H1 (cell line): ENCODE data around the gene NELFB. TPM values are rescaled to one million over a fixed set of nuclear protein-coding genes. Genes with fewer than 3 reads are reported as not detected.
A peak's percentile ranks its signal among the peaks of the same experiment; 100 is the strongest.

ENCODE experiments used
- CTCF ChIA-PET: fragments of 300-600 bp; sonication (Branson Sonifier 250); formaldehyde crosslinking; loops from one replicate; lab custom pipeline; 2021; ENCODE audit not compliant: partially characterized antibody; lab: Charles Lee
- POLR2A ChIA-PET: fragments of 300-600 bp; sonication (Branson Sonifier 250); formaldehyde crosslinking; loops from one replicate; lab custom pipeline; 2021; ENCODE audit warnings: inconsistent platforms; ENCODE audit not compliant: partially characterized antibody; lab: Charles Lee
- DNase-seq, 2 experiments: peaks; one replicate each; pipeline versions ENCODE4 v3.0.0 to v3.0.0-alpha.2; 2010 to 2022; ENCODE audit warnings: low spot score in 2 of 2, low read depth in 1 of 2, mixed read lengths in 1 of 2
- FAIRE-seq: peaks from 2 replicates; lab custom pipeline; 2011; peaks lifted over from hg19 to GRCh38; lab: Jason Lieb, UNC
- H2AFZ ChIP-seq: 2 replicates; pipeline ENCODE4 v1.8.1; 2012; ENCODE audit warnings: low read length, inconsistent platforms
- H2AK5ac ChIP-seq: 2 replicates; pipeline ENCODE4 v1.6.1; 2013; ENCODE audit warnings: low read depth, low read length
- H2BK120ac ChIP-seq: replicated peaks from 2 replicates; pipeline ENCODE3; 2013; ENCODE audit warnings: low read depth, low read length, inconsistent platforms
- H2BK12ac ChIP-seq: 2 replicates; pipeline ENCODE4 v1.6.1; 2013; ENCODE audit warnings: low read depth, low read length
- H2BK15ac ChIP-seq: 2 replicates; pipeline ENCODE4 v1.6.1; 2013; ENCODE audit warnings: low read length
- H2BK20ac ChIP-seq: 2 replicates; pipeline ENCODE4 v1.6.1; 2013; ENCODE audit warnings: low read length
- H2BK5ac ChIP-seq: 2 replicates; pipeline ENCODE4 v1.6.1; 2013; ENCODE audit warnings: low read depth, low read length
- H3K14ac ChIP-seq: 2 replicates; pipeline ENCODE4 v1.6.1; 2013; ENCODE audit warnings: inconsistent platforms; ENCODE audit not compliant: insufficient read length
- H3K18ac ChIP-seq: 2 replicates; pipeline ENCODE4 v1.6.1; 2013; ENCODE audit warnings: low read length; ENCODE audit errors: extremely low read depth
- H3K23ac ChIP-seq: 2 replicates; pipeline ENCODE4 v1.6.1; 2013; ENCODE audit warnings: inconsistent platforms; ENCODE audit not compliant: insufficient read length
- H3K23me2 ChIP-seq: 2 replicates; pipeline ENCODE4 v1.6.1; 2013; ENCODE audit warnings: low read depth, low read length
- H3K27ac ChIP-seq: 2 replicates; pipeline ENCODE4 v1.6.1; 2011; ENCODE audit warnings: low read depth, low read length, inconsistent platforms
- H3K27me3 ChIP-seq, 4 experiments: replicated peaks in 1 of 4; 1 replicate in 1 of 4; 2 replicates in 3 of 4; pipeline versions ENCODE4 v1.6.1 to v1.8.1; 2011 to 2013; ENCODE audit warnings: low read length in 3 of 4, mild to moderate bottlenecking in 3 of 4, inconsistent platforms in 2 of 4, mixed read lengths in 2 of 4, moderate library complexity in 1 of 4; ENCODE audit not compliant: control insufficient read depth in 3 of 4, insufficient read depth in 3 of 4; ENCODE audit errors: extremely low read depth in 1 of 4
- H3K36me3 ChIP-seq, 4 experiments: 2 replicates each; pipeline versions ENCODE4 v1.6.1 to v1.8.1; 2011 to 2013; ENCODE audit warnings: mild to moderate bottlenecking in 4 of 4, low read length in 3 of 4, moderate library complexity in 2 of 4, control low read depth in 1 of 4, inconsistent platforms in 1 of 4; ENCODE audit not compliant: insufficient read depth in 4 of 4, control insufficient read depth in 2 of 4
- H3K4ac ChIP-seq: replicated peaks from 2 replicates; pipeline ENCODE3; 2013; ENCODE audit warnings: low read length, low read depth, mixed read lengths, inconsistent platforms; ENCODE audit not compliant: insufficient read length
- H3K4me1 ChIP-seq, 4 experiments: replicated peaks in 1 of 4; 1 replicate in 1 of 4; 2 replicates in 3 of 4; pipeline versions ENCODE4 v1.6.1 to v1.8.1; 2011 to 2013; ENCODE audit warnings: low read length in 3 of 4, inconsistent platforms in 2 of 4, mixed read lengths in 1 of 4; ENCODE audit not compliant: insufficient read depth in 4 of 4, control insufficient read depth in 3 of 4
- H3K4me2 ChIP-seq, 2 experiments: 2 replicates each; pipeline versions ENCODE4 v1.6.1 to v1.8.1; 2011 to 2013; ENCODE audit warnings: low read depth in 2 of 2, low read length in 2 of 2, control low read depth in 1 of 2, inconsistent platforms in 1 of 2, mild to moderate bottlenecking in 1 of 2; ENCODE audit not compliant: insufficient read depth in 1 of 2
- H3K4me3 ChIP-seq, 4 experiments: fragments of 200-600, 300-600 bp in 1 of 4; sonication (generic), shearing (Covaris generic), sonication (Bioruptor Twin) in 1 of 4; 2 replicates each; pipeline versions ENCODE4 v1.5.1 to v1.8.1; 2011 to 2016; ENCODE audit warnings: low read length in 4 of 4, low read depth in 3 of 4, control low read depth in 2 of 4, inconsistent platforms in 2 of 4, mild to moderate bottlenecking in 2 of 4, mixed read lengths in 1 of 4, moderate library complexity in 1 of 4; ENCODE audit not compliant: insufficient read depth in 2 of 4; ENCODE audit errors: extremely low read depth in 1 of 4
- H3K56ac ChIP-seq: replicated peaks from 2 replicates; pipeline ENCODE3; 2013; ENCODE audit warnings: low read depth, mild to moderate bottlenecking, mixed read lengths, low read length, inconsistent platforms; ENCODE audit not compliant: insufficient read length
- H3K79me1 ChIP-seq: 2 replicates; pipeline ENCODE4 v1.6.1; 2013; ENCODE audit warnings: low read depth, low read length, control low read depth
- H3K79me2 ChIP-seq, 2 experiments: 2 replicates each; pipeline versions ENCODE4 v1.6.1 to v1.8.1; 2012 to 2013; ENCODE audit warnings: low read length in 2 of 2, mild to moderate bottlenecking in 2 of 2, inconsistent platforms in 1 of 2; ENCODE audit not compliant: insufficient read depth in 2 of 2, control insufficient read depth in 1 of 2
- H3K9ac ChIP-seq, 4 experiments: replicated peaks in 1 of 4; 1 replicate in 1 of 4; 2 replicates in 3 of 4; pipeline versions ENCODE4 v1.6.1 to v1.8.1; 2011 to 2013; ENCODE audit warnings: low read depth in 3 of 4, low read length in 3 of 4, control low read depth in 2 of 4, mild to moderate bottlenecking in 2 of 4, moderate library complexity in 2 of 4, inconsistent platforms in 1 of 4; ENCODE audit errors: extremely low read depth in 1 of 4
- H3K9me3 ChIP-seq, 2 experiments: 2 replicates each; pipeline versions ENCODE4 v1.6.1 to v1.8.1; 2012 to 2013; ENCODE audit warnings: mild to moderate bottlenecking in 2 of 2, moderate library complexity in 2 of 2, control low read depth in 1 of 2, inconsistent platforms in 1 of 2, low read depth in 1 of 2, low read length in 1 of 2, mixed read lengths in 1 of 2; ENCODE audit not compliant: insufficient read depth in 2 of 2
- H4K20me1 ChIP-seq, 2 experiments: replicated peaks in 1 of 2; 2 replicates each; pipeline versions ENCODE3 to v1.8.1; 2011 to 2013; ENCODE audit warnings: inconsistent platforms in 2 of 2, low read length in 2 of 2, mild to moderate bottlenecking in 1 of 2; ENCODE audit not compliant: insufficient read depth in 2 of 2, control insufficient read depth in 1 of 2
- H4K5ac ChIP-seq: 2 replicates; pipeline ENCODE4 v1.6.1; 2013; ENCODE audit warnings: low read length, low read depth, mixed read lengths, inconsistent platforms; ENCODE audit not compliant: insufficient read length
- H4K8ac ChIP-seq: 2 replicates; pipeline ENCODE4 v1.8.0; 2013; ENCODE audit warnings: mild to moderate bottlenecking, moderate library complexity, low read length, inconsistent platforms; ENCODE audit not compliant: insufficient read depth; ENCODE audit errors: extremely low read depth
- H4K91ac ChIP-seq: replicated peaks from 2 replicates; pipeline ENCODE3; 2013; ENCODE audit warnings: low read length, mixed read lengths, inconsistent platforms; ENCODE audit not compliant: insufficient read length
- ASH2L ChIP-seq: fragments of 200-600, 300-600 bp; sonication (generic); IDR thresholded peaks from one replicate; pipeline ENCODE4 v1.7.1; 2017; ENCODE audit warnings: low read length
- NANOG ChIP-seq: IDR thresholded peaks from 2 replicates; pipeline ENCODE4 v1.6.1; 2011; ENCODE audit warnings: low read length, low read depth, mild to moderate bottlenecking, inconsistent platforms; ENCODE audit not compliant: insufficient read depth, poor library complexity, severe bottlenecking
- SIN3A ChIP-seq, 2 experiments: IDR thresholded peaks in 1 of 2; conservative IDR thresholded peaks in 1 of 2; 2 replicates each; pipeline ENCODE4 v1.6.1; 2011 to 2012; ENCODE audit warnings: low read length in 2 of 2, improper control_type of control experiment in 1 of 2, low read depth in 1 of 2, mild to moderate bottlenecking in 1 of 2
- SIX5 ChIP-seq: IDR thresholded peaks from 2 replicates; pipeline ENCODE4 v1.6.1; 2011; ENCODE audit warnings: mild to moderate bottlenecking, low read depth, low read length
- TAF1 ChIP-seq: IDR thresholded peaks from 2 replicates; pipeline ENCODE4 v1.6.1; 2011; ENCODE audit warnings: mild to moderate bottlenecking, low read depth, low read length
- WGBS, 2 experiments: shearing (Covaris generic) in 1 of 2; methylation state at CpG; one replicate each; pipeline versions ENCODE4 v1.1.6 to v1.1.7; 2013 to 2015; ENCODE audit warnings: low lambda C conversion rate in 2 of 2, mixed read lengths in 2 of 2, inconsistent platforms in 1 of 2, low coverage in 1 of 2, missing lambda C conversion rate in 1 of 2; ENCODE audit not compliant: insufficient replicate concordance in 2 of 2, insufficient coverage in 1 of 2, insufficient read length in 1 of 2; ENCODE audit errors: extremely low coverage in 1 of 2, missing lambda C conversion rate in 1 of 2; 5-methylcytosine and 5-hydroxymethylcytosine counted together
- polyA plus RNA-seq, 7 experiments: library from polyadenylated mRNA; depleted of rRNA in 3 of 7; stranded (reverse) in 5 of 7; unstranded in 2 of 7; fragments of >200 nt in 5 of 7; fragments of 200-250 nt in 2 of 7; gene quantifications; 1 replicate in 5 of 7; 2 replicates in 1 of 7; 4 replicates in 1 of 7; pipeline versions ENCODE4 v1.2.1 to v1.2.3, GENCODE V29; 2011 to 2013; ENCODE audit warnings: missing spikeins in 2 of 7, mixed read lengths in 2 of 7
- total RNA-seq: library from RNA; stranded (reverse); fragmentation: NEBNext Ultra II Directional; extraction: Animal tissue kit (Norgen Biotek cat#: 25700); gene quantifications from 2 replicates; pipeline ENCODE4 v1.2.1, GENCODE V29; 2021

NELFB gene
- total and polyA plus RNA-seq, 2 of the 8 experiments (the other 6 are each of a cell fraction or from before 2014, with no cell fraction given) = 57.6 to 78.0 TPM

DNA sequence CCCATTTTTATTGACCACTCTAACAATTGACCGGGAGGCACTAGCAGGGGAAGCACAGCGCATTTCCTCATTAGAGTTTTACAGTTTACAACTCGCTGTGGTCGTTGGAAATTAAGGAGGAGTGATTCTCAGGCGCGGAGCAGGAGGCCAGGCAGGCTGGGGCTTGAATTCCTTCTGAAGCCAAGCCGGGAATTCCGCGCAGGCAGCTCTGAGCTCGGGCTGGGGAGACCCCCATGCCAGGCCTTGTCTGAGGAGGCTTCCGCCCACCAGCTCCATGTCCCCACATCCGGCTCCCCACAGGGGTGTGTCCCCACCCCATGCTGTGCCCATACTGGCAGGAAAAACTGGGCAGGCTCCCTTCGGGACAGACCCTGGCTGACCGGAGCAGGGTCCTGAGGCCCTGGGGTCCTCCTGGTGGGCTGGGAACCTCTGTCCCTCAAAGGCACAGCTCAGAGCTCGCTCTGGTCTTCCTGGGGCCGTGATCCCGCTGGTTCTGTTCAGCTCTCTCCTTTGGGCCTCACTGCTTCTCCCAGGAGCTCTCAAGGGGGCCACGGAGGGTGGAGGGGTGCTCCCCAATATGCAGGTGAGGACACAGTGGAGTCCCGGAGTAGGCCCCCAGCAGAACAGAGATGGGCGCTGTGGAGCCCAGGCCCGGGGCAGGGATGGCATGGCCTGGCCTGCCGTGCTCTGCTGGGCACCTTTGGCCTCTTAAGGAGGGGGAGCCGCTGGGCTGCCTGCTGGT lies 48.2 kb downstream of the NELFB start:
- Histone ChIP-seq H3K23ac (no peak overlapping the region), H2AFZ (no peak overlapping the region), H2BK12ac (peak overlapping the region; percentile 87; the same call in 1 of the 2 replicates), H3K23me2 (peaks cover 11% of the 10 kb centered on the region), H3K4me2 (peak overlapping the region; percentile 76 to 79), H3K4me3 (peak overlapping the region; percentile 29 to 62 (median 39); a peak in 6 of 8 replicates), H3K9ac (no peak overlapping the region), H3K27ac (no peak overlapping the region), H3K79me2 (peaks cover 0 to 3% of the 10 kb centered on the region in 2 experiments; a peak in 1 of 4 replicates), H4K91ac (peak overlapping the region; percentile 57), H3K79me1 (peaks cover 3% of the 10 kb centered on the region), H2BK15ac (peak overlapping the region; percentile 72; the same call in 1 of the 2 replicates), H2BK5ac (no peak overlapping the region; the same call in 1 of the 2 replicates), H2BK20ac (peak overlapping the region; percentile 72; the same call in 1 of the 2 replicates), H4K8ac (peak overlapping the region; percentile 58), H3K4me1 (peaks cover 0 to 56% (median 45%) of the 10 kb centered on the region in 4 experiments; a peak in 6 of 7 replicates), H3K56ac (no peak overlapping the region), H4K20me1 (peaks cover 0 to 9% of the 10 kb centered on the region in 2 experiments), H3K18ac (peak overlapping the region; percentile 71), H2BK120ac (no peak overlapping the region), H3K9me3 (no peaks in the 10 kb centered on the region), H3K14ac (no peak overlapping the region)
- 60% methylated on average over 23 of the region's 23 CpGs; no CpG with 5 or more reads in 1 of the 2 experiments for WGBS, 2 experiments
- POLR2A ChIA-PET = interaction anchor here (0.9 to 10.0 kb wide), 5 partner anchors 12 to 120 kb away, joined by 3 to 129 read pairs (median 4); partner anchors contain the start of genes EXD3, NELFB and NOXA1
- CTCF ChIA-PET = interaction anchor here (0.7 to 4.7 kb wide), 19 partner anchors 9 to 274 kb away, joined by 3 to 55 read pairs (median 4); no protein-coding TSS in a partner anchor
- DNase-seq = peak in 1 of 2 experiments; percentile 66
- TF ChIP-seq ASH2L = peak; percentile 0
- no peak for TF ChIP-seq SIN3A (conservative IDR thresholded peaks at IDR 0.05 in 1 of 2, IDR thresholded peaks at IDR 0.05 in 1 of 2; ENCODE audit: low read depth in 1 of 2, low read length in 2 of 2)
- TF ChIP-seq NANOG = no peak
- no peak for TF ChIP-seq TAF1
- no peak for TF ChIP-seq SIX5
- TF ChIP-seq, all 59 proteins: peak for 1
- no peaks in the 10 kb centered on the region for H3K36me3 ChIP-seq
- H4K5ac ChIP-seq = no peak overlapping the region
- H3K4ac ChIP-seq = peak overlapping the region; percentile 9
- peaks cover 0 to 16% (median 7%) of the 10 kb centered on the region in 4 experiments; a peak in 5 of 7 replicates for H3K27me3 ChIP-seq
- peak overlapping the region; percentile 39; the same call in 1 of the 2 replicates for H2AK5ac ChIP-seq
- no peak for FAIRE-seq
